Upper lobe of left lung (tissue), 6 donors: ENCODE data around the gene ZNF488. TPM values are rescaled to one million over a fixed set of nuclear protein-coding genes. Genes with fewer than 3 reads are reported as not detected.

ENCODE experiments used
- ATAC-seq, 2 donors: fragments of 200-7000 bp; cut with Tn5 transposase; one replicate each; pipeline ENCODE4 v1.9.1; 2022; ENCODE audit warnings: mild to moderate bottlenecking in 2 of 2, moderate library complexity in 2 of 2; ENCODE audit not compliant: low FRiP score in 2 of 2
- DNase-seq, 2 donors: peaks; one replicate each; pipeline ENCODE4 v3.0.0-alpha.2; 2019 to 2020
- H3K27ac ChIP-seq, 4 donors: fragments of 200-600 bp; sonication (generic); one replicate each; pipeline ENCODE4 v1.5.1; 2016 to 2019
- H3K27me3 ChIP-seq, 4 donors: fragments of 200-600 bp; sonication (generic); one replicate each; pipeline ENCODE4 v1.5.1; 2017 to 2019
- H3K36me3 ChIP-seq, 4 donors: fragments of 200-600 bp; sonication (generic); one replicate each; pipeline ENCODE4 v1.5.1; 2016 to 2019
- H3K4me1 ChIP-seq, 4 donors: fragments of 200-600 bp; sonication (generic); one replicate each; pipeline ENCODE4 v1.5.1; 2018 to 2019
- H3K4me3 ChIP-seq, 4 donors: fragments of 200-600 bp; sonication (generic); one replicate each; pipeline ENCODE4 v1.5.1; 2017 to 2019; ENCODE audit warnings: mild to moderate bottlenecking in 2 of 4, moderate library complexity in 1 of 4
- H3K9me3 ChIP-seq, 4 donors: fragments of 200-600 bp; sonication (generic); one replicate each; pipeline ENCODE4 v1.5.1; 2018 to 2019
- EP300 ChIP-seq, 4 donors: sonication (generic); formaldehyde crosslinking; IDR thresholded peaks; one replicate each; pipeline ENCODE4 v1.5.1; 2017; ENCODE audit warnings: antibody characterized with exemption in 4 of 4, control low read depth in 2 of 4
- POLR2A ChIP-seq, 4 donors: fragments of 450-650 bp; IDR thresholded peaks; one replicate each; pipeline ENCODE4 v1.5.1; 2016 to 2017; ENCODE audit warnings: antibody characterized with exemption in 4 of 4, mild to moderate bottlenecking in 2 of 4
- POLR2AphosphoS5 ChIP-seq, 2 donors: sonication (generic); formaldehyde crosslinking; IDR thresholded peaks; one replicate each; pipeline ENCODE4 v1.5.1; 2017; ENCODE audit warnings: antibody characterized with exemption in 2 of 2
- WGBS, 2 donors: methylation state at CpG; one replicate each; pipeline ENCODE4 v1.1.5; 2017 to 2018; 5-methylcytosine and 5-hydroxymethylcytosine counted together
- total RNA-seq, 6 donors: library from RNA; depleted of rRNA in 4 of 6; stranded (reverse); fragments of >200 nt in 4 of 6; gene quantifications; one replicate each; pipeline versions ENCODE4 v1.1.0 to v1.2.1, GENCODE V29; 2016 to 2021
- TF ChIP-seq, protein P1 (sequence below), 6 experiments: fragments of 450-650 bp in 4 of 6; fragments of 200-600 bp in 2 of 6; sonication (generic) in 2 of 6; IDR thresholded peaks; one replicate each; pipeline ENCODE4 v1.5.1; 2016 to 2019; ENCODE audit warnings: antibody characterized with exemption in 6 of 6
- donor health status: DM: no; HTN: no; CAD: no; lungs with moderate emphysema.
- donor health status: DM: no; HTN: yes; CAD: no; lungs with severe emphysema.

The ZNF488 gene
- total RNA-seq, 6 donors from 2014 or later = 0.15 to 0.66 (median 0.28) TPM; not detected in 2

DNA sequence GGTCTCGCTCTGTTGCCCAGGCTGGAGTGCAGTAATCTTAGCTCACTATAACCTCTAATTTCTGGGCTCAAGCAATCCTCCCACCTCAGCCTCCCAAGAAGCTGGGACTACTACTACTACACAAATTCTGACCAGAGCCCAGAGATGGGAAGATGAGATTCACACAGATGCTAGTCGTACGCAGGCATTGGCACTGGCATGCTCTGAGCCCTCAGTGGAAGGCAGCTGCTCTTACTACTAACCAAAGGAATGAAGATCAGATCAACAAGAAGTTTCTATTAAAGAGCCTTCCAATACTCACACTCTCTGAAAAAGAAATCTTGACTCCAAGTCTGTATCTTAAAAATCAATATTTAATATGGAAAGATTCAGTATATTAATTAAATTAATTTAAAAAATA lies 51.1 kb downstream of the ZNF488 start:
- no peak overlapping the region for H3K27ac ChIP-seq
- H3K9me3 ChIP-seq = no peaks in the 10 kb centered on the region
- H3K4me3 ChIP-seq = no peak overlapping the region
- WGBS, 2 donors = 85 to 86% methylated on average over 3 of the region's 3 CpGs
- no peak for TF ChIP-seq POLR2AphosphoS5 (IDR thresholded peaks at IDR 0.05)
- TF ChIP-seq, protein P1, sequence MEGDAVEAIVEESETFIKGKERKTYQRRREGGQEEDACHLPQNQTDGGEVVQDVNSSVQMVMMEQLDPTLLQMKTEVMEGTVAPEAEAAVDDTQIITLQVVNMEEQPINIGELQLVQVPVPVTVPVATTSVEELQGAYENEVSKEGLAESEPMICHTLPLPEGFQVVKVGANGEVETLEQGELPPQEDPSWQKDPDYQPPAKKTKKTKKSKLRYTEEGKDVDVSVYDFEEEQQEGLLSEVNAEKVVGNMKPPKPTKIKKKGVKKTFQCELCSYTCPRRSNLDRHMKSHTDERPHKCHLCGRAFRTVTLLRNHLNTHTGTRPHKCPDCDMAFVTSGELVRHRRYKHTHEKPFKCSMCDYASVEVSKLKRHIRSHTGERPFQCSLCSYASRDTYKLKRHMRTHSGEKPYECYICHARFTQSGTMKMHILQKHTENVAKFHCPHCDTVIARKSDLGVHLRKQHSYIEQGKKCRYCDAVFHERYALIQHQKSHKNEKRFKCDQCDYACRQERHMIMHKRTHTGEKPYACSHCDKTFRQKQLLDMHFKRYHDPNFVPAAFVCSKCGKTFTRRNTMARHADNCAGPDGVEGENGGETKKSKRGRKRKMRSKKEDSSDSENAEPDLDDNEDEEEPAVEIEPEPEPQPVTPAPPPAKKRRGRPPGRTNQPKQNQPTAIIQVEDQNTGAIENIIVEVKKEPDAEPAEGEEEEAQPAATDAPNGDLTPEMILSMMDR (IDR thresholded peaks at IDR 0.05) = no peak
- no peak for TF ChIP-seq POLR2A (IDR thresholded peaks at IDR 0.05)
- no peak for TF ChIP-seq EP300 (IDR thresholded peaks at IDR 0.05)
- no peaks in the 10 kb centered on the region for H3K36me3 ChIP-seq
- H3K4me1 ChIP-seq = no peaks in the 10 kb centered on the region
- no peaks in the 10 kb centered on the region for H3K27me3 ChIP-seq
- DNase-seq (no peak), ATAC-seq (no peak)

DNA sequence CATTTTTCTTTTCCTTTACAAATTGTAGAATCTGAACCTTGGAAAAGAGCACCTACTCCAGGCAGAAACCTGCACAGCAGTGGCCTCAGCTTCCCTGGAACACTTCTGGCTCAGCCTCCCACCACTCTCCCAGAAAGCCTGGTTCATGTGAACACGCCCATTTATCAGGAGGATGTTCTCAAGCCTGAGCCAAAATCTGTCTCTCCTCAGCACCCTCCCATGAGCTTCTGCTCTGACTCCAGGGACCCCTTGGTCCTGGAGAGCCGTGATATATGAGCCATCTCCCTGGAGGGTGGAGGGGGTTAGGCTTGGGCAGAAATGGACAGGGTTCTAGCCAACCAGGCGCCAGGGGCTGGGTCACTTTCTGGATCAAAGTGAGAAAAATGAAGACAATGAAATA lies 51.7 kb downstream of the ZNF488 start:
- H3K4me1 ChIP-seq = no peaks in the 10 kb centered on the region
- no peak for DNase-seq
- H3K4me3 ChIP-seq = no peak overlapping the region
- ATAC-seq = no peak
- no peak overlapping the region for H3K27ac ChIP-seq
- WGBS, 2 donors = 81% methylated on average over 3 of the region's 3 CpGs
- H3K36me3 ChIP-seq = no peaks in the 10 kb centered on the region
- TF ChIP-seq, protein P1 (IDR thresholded peaks at IDR 0.05) = no peak
- TF ChIP-seq POLR2A (IDR thresholded peaks at IDR 0.05) (no peak), EP300 (IDR thresholded peaks at IDR 0.05) (no peak), POLR2AphosphoS5 (IDR thresholded peaks at IDR 0.05) (no peak)
- H3K27me3 ChIP-seq = no peaks in the 10 kb centered on the region
- H3K9me3 ChIP-seq = no peaks in the 10 kb centered on the region

DNA sequence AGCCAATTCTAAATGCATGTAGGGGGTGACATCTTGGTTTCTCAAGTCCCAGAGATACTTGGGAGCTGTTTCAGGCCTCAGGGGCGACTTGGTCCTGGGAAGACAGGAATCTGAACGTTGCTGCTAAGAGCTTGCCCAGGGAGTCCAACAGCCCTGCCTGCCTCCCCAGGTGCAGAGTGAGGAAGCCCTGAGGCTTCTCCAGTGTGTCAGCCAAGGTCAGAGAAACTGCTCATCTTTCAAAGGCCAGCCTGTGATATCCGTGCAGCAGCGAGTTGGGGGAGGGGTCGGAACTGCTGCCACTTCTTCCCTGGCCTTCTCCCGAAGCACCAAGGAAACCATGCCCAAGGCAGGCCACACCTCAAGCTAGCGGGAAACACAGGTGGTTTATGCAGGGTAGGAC lies 52.1 kb downstream of the ZNF488 start:
- WGBS, 2 donors = 84 to 100% methylated on average over 1 to 7 of the region's 7 CpGs
- H3K4me3 ChIP-seq = no peak overlapping the region
- ATAC-seq = no peak

DNA sequence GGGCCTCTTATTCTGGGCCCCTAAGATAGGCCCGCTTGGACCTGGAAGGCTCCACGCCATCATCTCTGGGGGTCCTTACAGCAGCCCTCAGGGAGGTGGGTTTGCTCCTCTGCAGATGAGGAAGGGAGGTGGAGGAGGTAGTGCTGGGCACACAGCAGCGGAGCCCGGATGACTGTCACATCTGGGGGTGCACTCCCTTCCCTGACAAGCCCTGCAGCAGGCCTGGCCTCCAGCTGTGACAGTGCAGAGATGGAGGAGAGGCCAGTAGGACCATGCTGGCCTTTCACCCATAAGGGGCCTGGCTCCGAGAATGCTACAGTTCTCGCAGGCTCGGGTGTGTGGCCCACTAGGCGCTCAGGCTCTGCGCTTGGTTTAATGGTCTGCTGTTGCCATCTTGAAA lies 52.6 kb downstream of the ZNF488 start:
- Histone ChIP-seq H3K4me1 (no peaks in the 10 kb centered on the region), H3K36me3 (no peaks in the 10 kb centered on the region), H3K9me3 (no peaks in the 10 kb centered on the region), H3K27ac (no peak overlapping the region), H3K27me3 (no peaks in the 10 kb centered on the region), H3K4me3 (no peak overlapping the region)
- TF ChIP-seq POLR2A (IDR thresholded peaks at IDR 0.05) (no peak), EP300 (IDR thresholded peaks at IDR 0.05) (no peak), POLR2AphosphoS5 (IDR thresholded peaks at IDR 0.05) (no peak)
- TF ChIP-seq, protein P1 (IDR thresholded peaks at IDR 0.05) = no peak
- ATAC-seq (no peak), DNase-seq (peak in 1 of 2 donors; percentile 26)
- 98 to 100% methylated on average over 2 to 9 of the region's 9 CpGs for WGBS, 2 donors

More for the DNA sequence above, 52.1 kb downstream of the ZNF488 start:
- Histone ChIP-seq H3K4me1 (no peaks in the 10 kb centered on the region), H3K27ac (no peak overlapping the region), H3K9me3 (no peaks in the 10 kb centered on the region), H3K27me3 (no peaks in the 10 kb centered on the region), H3K36me3 (no peaks in the 10 kb centered on the region)
- TF ChIP-seq POLR2AphosphoS5 (IDR thresholded peaks at IDR 0.05) (no peak), EP300 (IDR thresholded peaks at IDR 0.05) (no peak), POLR2A (IDR thresholded peaks at IDR 0.05) (no peak)
- TF ChIP-seq, protein P1 (IDR thresholded peaks at IDR 0.05) = no peak
- DNase-seq = no peak

DNA sequence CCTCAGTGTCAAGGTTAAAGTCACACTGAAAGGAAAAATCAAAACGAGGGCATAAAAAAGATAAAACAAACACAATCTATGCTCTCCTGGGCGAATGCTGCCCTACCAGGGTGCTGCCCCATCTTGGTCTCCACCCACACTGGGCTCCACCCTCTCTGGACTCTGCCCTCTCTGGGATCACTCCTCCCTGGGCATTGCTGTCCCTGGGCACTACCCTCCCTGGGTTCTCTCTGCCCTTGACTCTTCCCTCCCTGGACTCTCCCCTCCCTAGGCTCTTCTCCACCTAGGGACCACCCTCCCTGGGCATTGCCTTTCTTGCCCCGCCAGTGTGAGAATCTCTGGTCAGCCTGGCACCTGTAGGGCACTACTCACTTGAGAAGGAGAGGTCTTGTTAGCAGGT lies 53.3 kb downstream of the ZNF488 start:
- Histone ChIP-seq H3K4me1 (no peaks in the 10 kb centered on the region), H3K9me3 (no peaks in the 10 kb centered on the region), H3K36me3 (no peaks in the 10 kb centered on the region), H3K27me3 (no peaks in the 10 kb centered on the region), H3K4me3 (no peak overlapping the region), H3K27ac (no peak overlapping the region)
- DNase-seq (no peak), ATAC-seq (peak in 1 of 2 donors; percentile 53)
- TF ChIP-seq EP300 (IDR thresholded peaks at IDR 0.05) (no peak), POLR2AphosphoS5 (IDR thresholded peaks at IDR 0.05) (no peak), POLR2A (IDR thresholded peaks at IDR 0.05) (no peak)
- TF ChIP-seq, protein P1 (IDR thresholded peaks at IDR 0.05) = no peak
- 68 to 72% methylated on average over 2 to 3 of the region's 3 CpGs for WGBS, 2 donors
